GM12878 (cell line): ENCODE measurements around the gene ANGEL1. TPM values are rescaled to one million over a fixed set of nuclear protein-coding genes. Genes with fewer than 3 reads are reported as not detected.

Experiments
- ATAC-seq: fragments of 200-7000 bp; cut with Tn5 transposase; 3 replicates; pipeline ENCODE4 v1.9.1; 2020; ENCODE audit warnings: mild to moderate bottlenecking, moderate library complexity
- BruUV-seq: library from RNA; stranded (reverse); fragments of 400-500 nt; replicated peaks from 2 replicates; lab custom pipeline; 2021; lab: Mats Ljungman, UMichigan
- CTCF ChIA-PET: fragments of 300-600 bp; sonication (Branson Sonifier 250); formaldehyde crosslinking; extraction: SDS; loops from one replicate; lab custom pipeline; 2021; ENCODE audit warnings: inconsistent platforms; lab: Yijun Ruan, JAX
- POLR2A ChIA-PET: fragments of 350-600 bp; formaldehyde crosslinking; extraction: SDS; loops from one replicate; lab custom pipeline; 2021; ENCODE audit warnings: inconsistent platforms; lab: Charles Lee
- RAD21 ChIA-PET: fragments of 300-600 bp; sonication (Branson Sonifier 250); formaldehyde crosslinking; loops from one replicate; lab custom pipeline; 2023; ENCODE audit warnings: antibody characterized with exemption; ENCODE audit not compliant: unreplicated experiment; lab: Charles Lee
- SMC1A ChIA-PET: fragments of 300-600 bp; sonication (Branson Sonifier 250); formaldehyde crosslinking; loops from one replicate; lab custom pipeline; 2023; ENCODE audit not compliant: unreplicated experiment, uncharacterized antibody; lab: Charles Lee
- DNase-seq: peaks from one replicate; pipeline ENCODE4 v3.0.0-alpha.2; 2011; ENCODE audit warnings: low read depth, low spot score
- FAIRE-seq: peaks from 3 replicates; lab custom pipeline; 2011; peaks lifted over from hg19 to GRCh38; lab: Jason Lieb, UNC
- H2AFZ ChIP-seq: 2 replicates; pipeline ENCODE4 v1.6.0; 2011; ENCODE audit warnings: low read depth, low read length, control low read depth; ENCODE audit not compliant: control insufficient read depth
- H3K27ac ChIP-seq: 2 replicates; pipeline ENCODE4 v1.5.1; 2011; ENCODE audit warnings: control low read depth; ENCODE audit not compliant: control insufficient read depth, insufficient read depth
- H3K27me3 ChIP-seq, 2 experiments: replicated peaks in 1 of 2; 2 replicates each; pipeline versions ENCODE4 v1.6.0 to v1.6.1; 2011; ENCODE audit warnings: low read length in 1 of 2; ENCODE audit not compliant: control insufficient read depth in 2 of 2, insufficient read depth in 2 of 2
- H3K36me3 ChIP-seq, 2 experiments: 2 replicates each; pipeline ENCODE4 v1.5.1; 2011; ENCODE audit warnings: low read length in 1 of 2; ENCODE audit not compliant: control insufficient read depth in 2 of 2, insufficient read depth in 2 of 2
- H3K4me1 ChIP-seq: 2 replicates; pipeline ENCODE4 v1.6.1; 2011; ENCODE audit warnings: mild to moderate bottlenecking, low read length, moderate library complexity, mixed read lengths; ENCODE audit not compliant: control insufficient read depth, insufficient read depth
- H3K4me2 ChIP-seq: 2 replicates; pipeline ENCODE4 v1.6.0; 2011; ENCODE audit warnings: control low read depth; ENCODE audit not compliant: control insufficient read depth, insufficient read depth
- H3K4me3 ChIP-seq: fragments of 200-600 bp; sonication (generic); 2 replicates; pipeline ENCODE4 v1.5.1; 2016
- H3K79me2 ChIP-seq: 2 replicates; pipeline ENCODE4 v1.6.0; 2011; ENCODE audit warnings: low read length; ENCODE audit not compliant: control insufficient read depth, insufficient read depth
- H3K9ac ChIP-seq: 2 replicates; pipeline ENCODE4 v1.8.0; 2011; ENCODE audit warnings: low read length, control low read depth, mixed read lengths; ENCODE audit not compliant: control insufficient read depth, insufficient read depth
- H3K9me3 ChIP-seq: replicated peaks from 3 replicates; pipeline ENCODE4 v1.5.1; 2011; ENCODE audit warnings: mild to moderate bottlenecking, low read length; ENCODE audit not compliant: control insufficient read depth, insufficient read depth
- H4K20me1 ChIP-seq: 2 replicates; pipeline ENCODE4 v1.6.0; 2011; ENCODE audit not compliant: control insufficient read depth, insufficient read depth
- EED ChIP-seq: sonication (generic); IDR thresholded peaks from 2 replicates; pipeline ENCODE4 v1.6.1; 2016; ENCODE audit warnings: antibody characterized with exemption, low read depth
- ESRRA ChIP-seq: IDR thresholded peaks from 2 replicates; pipeline ENCODE4 v1.6.1; 2012; ENCODE audit warnings: mild to moderate bottlenecking, low read length, improper control_type of control experiment
- HDAC2 ChIP-seq: fragments of 200-600 bp; sonication (generic); IDR thresholded peaks from 2 replicates; pipeline ENCODE4 v1.6.1; 2017
- IKZF1 ChIP-seq: fragments of 450-650 bp; conservative IDR thresholded peaks from 2 replicates; pipeline ENCODE4 v1.6.1; 2017; ENCODE audit warnings: antibody characterized with exemption, mild to moderate bottlenecking
- IRF5 ChIP-seq: fragments of 450-650 bp; IDR thresholded peaks from 2 replicates; pipeline ENCODE4 v1.6.1; 2017; ENCODE audit warnings: borderline replicate concordance
- NFYB ChIP-seq: IDR thresholded peaks from 2 replicates; pipeline ENCODE4 v1.6.1; 2011; ENCODE audit warnings: low read depth, mild to moderate bottlenecking, low read length, improper control_type of control experiment, moderate library complexity; ENCODE audit not compliant: insufficient read depth
- PAX5 ChIP-seq: IDR thresholded peaks from 2 replicates; pipeline ENCODE4 v1.6.1; 2011; ENCODE audit warnings: low read depth, low read length, borderline replicate concordance
- RAD51 ChIP-seq: fragments of 450-650 bp; IDR thresholded peaks from 2 replicates; pipeline ENCODE4 v1.6.1; 2016; ENCODE audit warnings: moderate library complexity, mild to moderate bottlenecking, inconsistent platforms
- RBBP5 ChIP-seq: fragments of 200-600 bp; sonication (generic); conservative IDR thresholded peaks from 2 replicates; pipeline ENCODE4 v1.6.1; 2016
- SKIL ChIP-seq: fragments of 450-650 bp; IDR thresholded peaks from 2 replicates; pipeline ENCODE4 v1.6.1; 2017; ENCODE audit warnings: mild to moderate bottlenecking, low read depth, inconsistent platforms; ENCODE audit not compliant: poor library complexity, severe bottlenecking
- STAT1 ChIP-seq: fragments of 450-650 bp; conservative IDR thresholded peaks from 2 replicates; pipeline ENCODE4 v1.6.1; 2014; ENCODE audit warnings: antibody characterized with exemption, mild to moderate bottlenecking
- YY1 ChIP-seq: IDR thresholded peaks from 2 replicates; pipeline ENCODE4 v1.6.1; 2011; ENCODE audit warnings: low read depth, mild to moderate bottlenecking, low read length
- ZNF592 ChIP-seq: fragments of 450-650 bp; IDR thresholded peaks from 2 replicates; pipeline ENCODE4 v1.6.1; 2017; ENCODE audit warnings: mild to moderate bottlenecking, moderate library complexity
- WGBS: methylation state at CpG from one replicate; pipeline ENCODE4 v1.1.6; 2016; ENCODE audit warnings: low lambda C conversion rate; ENCODE audit not compliant: insufficient replicate concordance, insufficient coverage; ENCODE audit errors: missing lambda C conversion rate; 5-methylcytosine and 5-hydroxymethylcytosine counted together
- in situ Hi-C: fragments of 300-500 bp; cut with MboI; formaldehyde crosslinking; loops from 9 replicates; pipeline ENCODE4 v1.14.3; 2018; ENCODE audit warnings: mixed read lengths
- intact Hi-C: fragments of 100-400 bp; cut with micrococcal nuclease; formaldehyde crosslinking; loops from one replicate; pipeline ENCODE4 v1.14.2; 2022; ENCODE audit not compliant: unreplicated experiment
- polyA plus RNA-seq, 11 experiments: library from polyadenylated mRNA; depleted of rRNA in 4 of 11; unstranded in 6 of 11; stranded (reverse) in 5 of 11; fragments of >200 nt; fragmentation: Nextera tagmentation in 4 of 11; fragmentation: Illumina TruSeq in 1 of 11; extraction: Ambion mirVana in 4 of 11; extraction: Trizol in 1 of 11; gene quantifications; 1 replicate in 1 of 11; 2 replicates in 10 of 11; pipeline versions ENCODE4 v1.2.1 to v1.2.3, GENCODE V29; 2011 to 2016; ENCODE audit warnings: inconsistent platforms in 2 of 11, missing spikeins in 2 of 11, low read depth in 1 of 11
- total RNA-seq, 4 experiments: library from RNA; depleted of rRNA in 3 of 4; stranded (reverse); fragments of >200 nt in 3 of 4; fragmentation: Illumina TruSeq in 1 of 4; extraction: Trizol in 1 of 4; gene quantifications; 2 replicates each; pipeline versions ENCODE4 v1.2.1 to v1.2.3, GENCODE V29; 2013 to 2021

Gene ANGEL1
- total and polyA plus RNA-seq, 10 of the 15 experiments (the other 5 are each of a cell fraction or from before 2014, with no cell fraction given), result 1.7 to 29.7 (median 12.3) TPM

GRCh38 chr14:76829650-76830421 lies 17.2 kb upstream of the ANGEL1 start:
- ChIA-PET CTCF (no interaction called here), RAD21 (no interaction called here), POLR2A (interaction anchor here (0.5 kb wide), 1 partner anchor 264 kb away, joined by 3 read pairs; no protein-coding TSS in a partner anchor), SMC1A (interaction anchor here (0.9 kb wide), 1 partner anchor 785 kb away, joined by 3 read pairs; no protein-coding TSS in a partner anchor)
- FAIRE-seq, result no peak
- in situ Hi-C loops (no loop called here), intact Hi-C loops (no loop called here)
- TF ChIP-seq IRF5 (no peak), RAD51 (no peak), ESRRA (no peak), SKIL (no peak), ZNF592 (no peak), HDAC2 (no peak), PAX5 (no peak), YY1 (no peak), IKZF1 (no peak), EED (no peak), RBBP5 (no peak), NFYB (no peak), STAT1 (no peak)
- Histone ChIP-seq H3K27me3 (peaks cover 0 to 3% of the 10 kb centered on the region in 2 experiments; a peak in 1 of 4 replicates), H3K79me2 (no peaks in the 10 kb centered on the region), H3K9ac (no peak overlapping the region), H3K27ac (no peak overlapping the region), H2AFZ (no peak overlapping the region), H3K9me3 (no peaks in the 10 kb centered on the region), H4K20me1 (no peaks in the 10 kb centered on the region), H3K36me3 (no peaks in the 10 kb centered on the region), H3K4me1 (no peaks in the 10 kb centered on the region), H3K4me2 (no peak overlapping the region), H3K4me3 (no peak overlapping the region)
- no peak for DNase-seq
- WGBS, result 38% methylated on average over 7 of the region's 7 CpGs
- no peak for ATAC-seq
- BruUV-seq, result no TSS peak
